ENCODE data around the gene BRD9.

GRCh38 chr5:912280-913091, 19.9 kb upstream of the BRD9 start:
- peak; percentile 29 for TF ChIP-seq CTCF (IDR thresholded peaks at IDR 0.05; ENCODE audit: low read depth, low read length)
- TF ChIP-seq EZH2phosphoT487 (IDR thresholded peaks at IDR 0.05; ENCODE audit: low read depth): no peak
